Endothelial cell of umbilical vein (primary cell): ENCODE results near the gene SIM2. TPM values are rescaled to one million over a fixed set of nuclear protein-coding genes. Genes with fewer than 3 reads are reported as not detected.
A peak's percentile ranks its signal among the peaks of the same experiment; 100 is the strongest.

ENCODE experiments used
- BruUV-seq: library from RNA; stranded (reverse); fragments of 400-500 nt; replicated peaks from 2 replicates; lab custom pipeline; 2021; lab: Mats Ljungman, UMichigan
- CTCF ChIA-PET: fragments of 300-600, 350-600 bp; sonication (Branson Sonifier 250); formaldehyde crosslinking; loops from one replicate; lab custom pipeline; 2021; ENCODE audit warnings: antibody characterized with exemption, inconsistent platforms; lab: Charles Lee
- POLR2A ChIA-PET: fragments of 300-600, 350-600 bp; sonication (Branson Sonifier 250); formaldehyde crosslinking; loops from one replicate; lab custom pipeline; 2021; ENCODE audit warnings: antibody characterized with exemption, inconsistent platforms; lab: Charles Lee
- DNase-seq: peaks from one replicate; pipeline ENCODE4 v3.0.0-alpha.2; 2011; ENCODE audit warnings: low read depth, low spot score
- FAIRE-seq: peaks from 2 replicates; lab custom pipeline; 2011; peaks lifted over from hg19 to GRCh38; lab: Jason Lieb, UNC
- H2AFZ ChIP-seq: 2 replicates; pipeline ENCODE4 v1.6.0; 2012; ENCODE audit warnings: low read depth, low read length, control low read depth, inconsistent platforms
- H3K27ac ChIP-seq: 2 replicates; pipeline ENCODE4 v1.5.1; 2011; ENCODE audit warnings: low read depth, mild to moderate bottlenecking, control low read depth, low read length, moderate library complexity; ENCODE audit not compliant: insufficient read depth
- H3K27me3 ChIP-seq, 2 experiments: 2 replicates each; pipeline versions ENCODE4 v1.6.0 to v1.6.1; 2011; ENCODE audit warnings: low read length in 2 of 2, mixed read lengths in 1 of 2; ENCODE audit not compliant: control insufficient read depth in 2 of 2, insufficient read depth in 2 of 2
- H3K36me3 ChIP-seq, 2 experiments: 2 replicates in 1 of 2; 3 replicates in 1 of 2; pipeline ENCODE4 v1.5.1; 2011; ENCODE audit warnings: low read length in 2 of 2, mild to moderate bottlenecking in 1 of 2, moderate library complexity in 1 of 2; ENCODE audit not compliant: control insufficient read depth in 2 of 2, insufficient read depth in 2 of 2; ENCODE audit errors: extremely low read depth in 1 of 2
- H3K4me1 ChIP-seq: 3 replicates; pipeline ENCODE4 v1.5.1; 2011; ENCODE audit warnings: mild to moderate bottlenecking, low read length; ENCODE audit not compliant: control insufficient read depth, insufficient read depth; ENCODE audit errors: extremely low read depth
- H3K4me2 ChIP-seq: 2 replicates; pipeline ENCODE4 v1.6.1; 2011; ENCODE audit warnings: low read length, control low read depth, mixed read lengths; ENCODE audit not compliant: insufficient read depth
- H3K4me3 ChIP-seq, 3 experiments: fragments of 200-600 bp in 1 of 3; sonication (generic), shearing (Covaris generic) in 1 of 3; replicated peaks in 1 of 3; 2 replicates each; pipeline ENCODE4 v1.5.1; 2011 to 2016; ENCODE audit warnings: control low read depth in 3 of 3, low read length in 3 of 3, mild to moderate bottlenecking in 2 of 3, inconsistent platforms in 1 of 3, low read depth in 1 of 3, moderate library complexity in 1 of 3; ENCODE audit not compliant: insufficient read depth in 1 of 3
- H3K79me2 ChIP-seq: 2 replicates; pipeline ENCODE4 v1.6.0; 2012; ENCODE audit warnings: low read length, inconsistent platforms; ENCODE audit not compliant: control insufficient read depth, insufficient read depth
- H3K9ac ChIP-seq: replicated peaks from 2 replicates; pipeline ENCODE3; 2011; ENCODE audit warnings: low read length, control low read depth; ENCODE audit not compliant: insufficient read depth; ENCODE audit errors: extremely low read depth
- H3K9me1 ChIP-seq: replicated peaks from 3 replicates; pipeline ENCODE4 v1.6.0; 2011; ENCODE audit warnings: mild to moderate bottlenecking, low read length; ENCODE audit not compliant: control insufficient read depth, insufficient read depth; ENCODE audit errors: extremely low read depth
- H3K9me3 ChIP-seq: replicated peaks from 2 replicates; pipeline ENCODE4 v1.5.1; 2012; ENCODE audit warnings: low read length, inconsistent platforms; ENCODE audit not compliant: control insufficient read depth, insufficient read depth
- H4K20me1 ChIP-seq: replicated peaks from 2 replicates; pipeline ENCODE3; 2011; ENCODE audit warnings: mild to moderate bottlenecking, low read length; ENCODE audit not compliant: control insufficient read depth, insufficient read depth; ENCODE audit errors: extremely low read depth
- EZH2 ChIP-seq: IDR thresholded peaks from 2 replicates; pipeline ENCODE4 v1.6.1; 2012; ENCODE audit warnings: borderline replicate concordance, low read depth, mild to moderate bottlenecking, moderate library complexity, low read length, inconsistent platforms; ENCODE audit not compliant: severe bottlenecking
- POLR2A ChIP-seq: IDR thresholded peaks from 2 replicates; pipeline ENCODE4 v1.6.1; 2012; ENCODE audit warnings: low read depth, mild to moderate bottlenecking, control low read depth, low read length
- dilution Hi-C: fragments of 300-500 bp; cut with MboI; formaldehyde crosslinking; loops from one replicate; pipeline ENCODE4 v1.15.0; 2019; ENCODE audit warnings: low sequenced_read_pairs; ENCODE audit not compliant: extremely low pct_ligation_motif_present
- intact Hi-C: fragments of 100-400 bp; cut with micrococcal nuclease; formaldehyde crosslinking; loops from one replicate; pipeline ENCODE4 v1.10.0; 2022
- polyA plus RNA-seq, 4 experiments: library from polyadenylated mRNA; depleted of rRNA in 3 of 4; stranded (reverse) in 3 of 4; unstranded in 1 of 4; fragments of >200 nt; gene quantifications; 2 replicates each; pipeline versions ENCODE4 v1.2.1 to v1.2.3, GENCODE V29; 2011 to 2012; ENCODE audit warnings: missing spikeins in 1 of 4
- total RNA-seq: library from RNA; stranded (reverse); gene quantifications from 2 replicates; pipeline ENCODE4 v1.2.3, GENCODE V29; 2021

Gene SIM2
- total and polyA plus RNA-seq, 2 donors (not counting 3 experiments of a cell fraction or from before 2014, with no cell fraction given), result not detected

DNA sequence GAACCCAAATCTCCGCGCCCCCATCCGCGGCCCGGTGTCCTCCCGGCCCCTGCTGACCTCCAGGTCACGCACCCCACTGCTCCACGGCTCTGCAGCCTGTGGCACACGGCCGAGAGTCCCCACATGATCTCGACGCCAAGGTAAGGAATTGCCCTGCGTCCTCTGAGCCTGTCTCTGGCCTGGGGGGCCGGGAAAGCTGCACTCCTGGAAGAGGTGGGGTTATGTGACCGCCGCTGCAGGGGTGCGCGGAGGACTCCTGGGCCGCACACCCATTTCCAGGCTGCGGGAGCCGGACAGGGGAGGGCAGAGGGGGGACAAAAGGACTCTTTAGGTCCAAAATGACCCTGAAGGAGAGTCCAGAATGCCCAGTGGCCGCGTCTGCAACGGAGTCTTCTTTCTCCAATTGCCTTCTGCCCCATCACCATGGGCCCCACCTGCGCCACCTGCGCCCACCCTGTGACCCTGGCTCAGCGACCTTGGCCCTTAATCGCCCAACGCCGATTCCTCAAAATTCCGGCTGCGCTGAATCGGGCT, 997 bp upstream of the SIM2 start:
- Histone ChIP-seq H3K9me3 (no peaks in the 10 kb centered on the region), H4K20me1 (no peaks in the 10 kb centered on the region), H3K27me3 (peaks cover 87 to 98% of the 10 kb centered on the region in 2 experiments), H3K36me3 (no peaks in the 10 kb centered on the region), H3K4me1 (peaks cover 26% of the 10 kb centered on the region), H3K79me2 (no peaks in the 10 kb centered on the region), H2AFZ (no peak overlapping the region), H3K9me1 (no peaks in the 10 kb centered on the region), H3K4me3 (no peak overlapping the region), H3K9ac (no peak overlapping the region), H3K27ac (no peak overlapping the region), H3K4me2 (no peak overlapping the region)
- no TSS peak for BruUV-seq
- dilution Hi-C loops (no loop called here), intact Hi-C loops (loop anchor here (5.0 kb wide), 2 partner anchors 154 to 229 kb away; no protein-coding TSS in a partner anchor)
- ChIA-PET CTCF (no interaction called here), POLR2A (no interaction called here)
- DNase-seq (no peak), FAIRE-seq (no peak)
- TF ChIP-seq EZH2 (peak; percentile 82), POLR2A (no peak)

GRCh38 chr21:36698385-36698980, 432 bp upstream of the SIM2 start:
- BruUV-seq, result no TSS peak
- Histone ChIP-seq H4K20me1 (no peaks in the 10 kb centered on the region), H3K9me1 (no peaks in the 10 kb centered on the region), H3K36me3 (no peaks in the 10 kb centered on the region), H3K27me3 (peaks cover 88 to 98% of the 10 kb centered on the region in 2 experiments), H2AFZ (no peak overlapping the region), H3K27ac (no peak overlapping the region), H3K9ac (no peak overlapping the region), H3K79me2 (no peaks in the 10 kb centered on the region), H3K4me3 (no peak overlapping the region), H3K4me1 (peaks cover 23% of the 10 kb centered on the region), H3K9me3 (no peaks in the 10 kb centered on the region), H3K4me2 (peak overlapping the region; percentile 30)
- intact Hi-C loops (loop anchor here (5.0 kb wide), 2 partner anchors 154 to 229 kb away; no protein-coding TSS in a partner anchor), dilution Hi-C loops (no loop called here)
- no peak for DNase-seq
- POLR2A ChIA-PET, result no interaction called here
- no peak for FAIRE-seq
- CTCF ChIA-PET, result interaction anchor here (1.5 kb wide), 1 partner anchor 68 kb away, joined by 3 read pairs; no protein-coding TSS in a partner anchor
- TF ChIP-seq POLR2A (no peak), EZH2 (peak; percentile 73)
